Measurements from ENCODE around the gene MCAT. TPM values are rescaled to one million over a fixed set of nuclear protein-coding genes. Genes with fewer than 3 reads are reported as not detected.

The MCAT gene
- total and polyA plus RNA-seq, 2 donors (not counting 3 experiments of a cell fraction or from before 2014, with no cell fraction given): 16.9 to 23.2 TPM

DNA sequence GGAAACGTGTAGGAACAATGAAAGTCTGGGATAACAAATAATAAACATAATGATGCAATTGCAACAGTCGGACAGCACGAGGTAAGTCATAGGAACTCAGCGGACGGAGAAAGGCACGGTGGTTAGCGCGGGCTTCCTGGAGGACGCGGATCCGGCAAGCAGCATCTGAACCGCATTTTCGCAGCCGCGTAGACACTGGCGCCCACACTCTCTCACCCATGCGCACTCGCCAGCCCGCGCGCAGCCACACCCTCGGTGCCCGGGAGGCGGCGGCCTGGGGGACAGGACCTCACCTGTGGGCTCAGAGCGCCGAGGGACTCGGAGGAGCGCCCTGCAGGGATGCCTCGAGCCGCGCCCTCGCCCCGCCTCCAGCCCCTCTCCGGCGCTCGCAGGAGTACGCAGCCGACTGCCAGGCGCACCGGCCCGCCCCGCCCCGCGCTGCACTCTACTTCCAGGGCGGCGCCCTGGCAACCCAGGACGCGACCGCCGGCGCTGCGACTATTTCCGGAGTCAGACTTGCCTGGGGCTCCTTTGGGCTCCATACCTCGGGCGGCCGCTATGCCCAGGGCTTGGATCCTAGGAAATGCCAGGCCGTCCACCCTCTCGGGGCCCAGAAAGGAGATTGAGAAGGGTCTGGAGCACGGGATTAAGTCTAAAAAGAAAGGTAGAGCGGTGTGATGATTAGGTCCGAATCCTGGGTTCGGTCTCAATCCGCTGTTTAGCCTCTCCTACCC, 54.0 kb downstream of the MCAT start, which contains the start of gene TTLL1:
Gene TTLL1, minus strand, starts transcription at position 408 of the 734 bp plus-strand sequence. CDS start 13,805 bp downstream, outside the sequence.
- FAIRE-seq: peak; percentile 88

More for the DNA sequence above, 54.0 kb downstream of the MCAT start, which contains the start of gene TTLL1:
- H3K4me2 ChIP-seq (ENCODE audit: insufficient read depth, low read length): peak within 1 kb of the TSS; percentile 86
- ChIA-PET POLR2A (no interaction called here), CTCF (interaction anchor here (0.9 kb wide), 1 partner anchor 99 kb away, joined by 3 read pairs; no protein-coding TSS in a partner anchor)
- H3K4me3 ChIP-seq (replicated peaks in 1 of 3; ENCODE audit: insufficient read depth in 1 of 3, low read depth in 1 of 3, low read length in 3 of 3): peak within 1 kb of the TSS; percentile 38 to 91 (median 74)
- no peaks in the 10 kb centered on the region for H3K9me1 ChIP-seq (replicated peaks; ENCODE audit: control insufficient read depth, extremely low read depth, insufficient read depth, low read length)
- peak within 1 kb of the TSS; percentile 33 for H3K27ac ChIP-seq (ENCODE audit: insufficient read depth, low read depth, low read length)
- BruUV-seq (replicated peaks): no TSS peak
- H3K9me3 ChIP-seq (replicated peaks; ENCODE audit: control insufficient read depth, insufficient read depth, low read length): no peaks in the 10 kb centered on the region
- intact Hi-C loops (cut with micrococcal nuclease) (loop anchor here (2.0 to 5.0 kb wide), 2 partner anchors 74 to 222 kb away; partner anchors contain the start of gene PACSIN2), dilution Hi-C loops (cut with MboI; ENCODE audit: extremely low pct_ligation_motif_present, low sequenced_read_pairs) (no loop called here)
- peaks cover 4% of the 10 kb centered on the region for H3K4me1 ChIP-seq (ENCODE audit: control insufficient read depth, extremely low read depth, insufficient read depth, low read length)
- peak within 1 kb of the TSS; percentile 98 for H2AFZ ChIP-seq (ENCODE audit: low read depth, low read length)
- peak; percentile 84 for DNase-seq (ENCODE audit: low read depth, low spot score)
- no peaks in the 10 kb centered on the region for H4K20me1 ChIP-seq (replicated peaks; ENCODE audit: control insufficient read depth, extremely low read depth, insufficient read depth, low read length)
- H3K36me3 ChIP-seq (ENCODE audit: control insufficient read depth in 2 of 2, extremely low read depth in 1 of 2, insufficient read depth in 2 of 2, low read length in 2 of 2): no peaks in the 10 kb centered on the region
- H3K27me3 ChIP-seq (ENCODE audit: control insufficient read depth in 2 of 2, insufficient read depth in 2 of 2, low read length in 2 of 2): no peaks in the 10 kb centered on the region
- H3K9ac ChIP-seq (replicated peaks; ENCODE audit: extremely low read depth, insufficient read depth, low read length): peak within 1 kb of the TSS; percentile 35
- no peaks in the 10 kb centered on the region for H3K79me2 ChIP-seq (ENCODE audit: control insufficient read depth, insufficient read depth, low read length)
- TF ChIP-seq FOS (IDR thresholded peaks at IDR 0.05; ENCODE audit: borderline replicate concordance, insufficient read depth, low read length): no peak
- no peak for TF ChIP-seq MAX (IDR thresholded peaks at IDR 0.05; ENCODE audit: insufficient read depth, insufficient read length)
- TF ChIP-seq, protein P1, sequence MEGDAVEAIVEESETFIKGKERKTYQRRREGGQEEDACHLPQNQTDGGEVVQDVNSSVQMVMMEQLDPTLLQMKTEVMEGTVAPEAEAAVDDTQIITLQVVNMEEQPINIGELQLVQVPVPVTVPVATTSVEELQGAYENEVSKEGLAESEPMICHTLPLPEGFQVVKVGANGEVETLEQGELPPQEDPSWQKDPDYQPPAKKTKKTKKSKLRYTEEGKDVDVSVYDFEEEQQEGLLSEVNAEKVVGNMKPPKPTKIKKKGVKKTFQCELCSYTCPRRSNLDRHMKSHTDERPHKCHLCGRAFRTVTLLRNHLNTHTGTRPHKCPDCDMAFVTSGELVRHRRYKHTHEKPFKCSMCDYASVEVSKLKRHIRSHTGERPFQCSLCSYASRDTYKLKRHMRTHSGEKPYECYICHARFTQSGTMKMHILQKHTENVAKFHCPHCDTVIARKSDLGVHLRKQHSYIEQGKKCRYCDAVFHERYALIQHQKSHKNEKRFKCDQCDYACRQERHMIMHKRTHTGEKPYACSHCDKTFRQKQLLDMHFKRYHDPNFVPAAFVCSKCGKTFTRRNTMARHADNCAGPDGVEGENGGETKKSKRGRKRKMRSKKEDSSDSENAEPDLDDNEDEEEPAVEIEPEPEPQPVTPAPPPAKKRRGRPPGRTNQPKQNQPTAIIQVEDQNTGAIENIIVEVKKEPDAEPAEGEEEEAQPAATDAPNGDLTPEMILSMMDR (IDR thresholded peaks at IDR 0.05; ENCODE audit: extremely low read depth in 1 of 2, insufficient read depth in 1 of 2, low read depth in 1 of 2, low read length in 2 of 2): peak in 1 of 2 donors; percentile 4
- TF ChIP-seq POLR2AphosphoS5 (IDR thresholded peaks at IDR 0.05; ENCODE audit: insufficient read depth, low read depth, low read length): peak; percentile 79
- no peak for TF ChIP-seq GATA2 (IDR thresholded peaks at IDR 0.05; ENCODE audit: insufficient read depth, insufficient read length, low read depth, low read length)
- peak; percentile 70 for TF ChIP-seq POLR2A (IDR thresholded peaks at IDR 0.05; ENCODE audit: low read depth, low read length)

Measured in endothelial cell of umbilical vein (primary cell).